ENCODE data around the gene VIPR2.

DNA sequence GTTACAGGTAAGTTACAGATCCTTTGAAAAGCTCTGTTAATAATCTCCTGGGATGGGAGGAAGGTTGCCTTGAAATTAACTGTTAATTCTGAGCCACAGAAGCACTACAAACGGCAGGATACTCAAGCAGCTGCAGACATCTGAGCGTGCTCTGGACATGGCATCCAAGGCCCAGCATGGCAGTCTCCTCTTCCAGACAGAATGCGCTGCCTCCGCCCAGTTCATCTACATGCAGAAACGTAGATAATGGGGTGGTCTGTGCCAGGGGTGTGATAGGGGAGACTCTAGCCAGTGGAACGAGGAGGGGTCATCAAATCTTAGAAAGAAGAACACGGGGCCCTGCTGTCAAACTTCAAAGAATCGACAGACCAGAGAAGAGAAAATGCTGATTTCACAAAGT, 13.8 kb downstream of the VIPR2 start:
- TF ChIP-seq, protein P1, sequence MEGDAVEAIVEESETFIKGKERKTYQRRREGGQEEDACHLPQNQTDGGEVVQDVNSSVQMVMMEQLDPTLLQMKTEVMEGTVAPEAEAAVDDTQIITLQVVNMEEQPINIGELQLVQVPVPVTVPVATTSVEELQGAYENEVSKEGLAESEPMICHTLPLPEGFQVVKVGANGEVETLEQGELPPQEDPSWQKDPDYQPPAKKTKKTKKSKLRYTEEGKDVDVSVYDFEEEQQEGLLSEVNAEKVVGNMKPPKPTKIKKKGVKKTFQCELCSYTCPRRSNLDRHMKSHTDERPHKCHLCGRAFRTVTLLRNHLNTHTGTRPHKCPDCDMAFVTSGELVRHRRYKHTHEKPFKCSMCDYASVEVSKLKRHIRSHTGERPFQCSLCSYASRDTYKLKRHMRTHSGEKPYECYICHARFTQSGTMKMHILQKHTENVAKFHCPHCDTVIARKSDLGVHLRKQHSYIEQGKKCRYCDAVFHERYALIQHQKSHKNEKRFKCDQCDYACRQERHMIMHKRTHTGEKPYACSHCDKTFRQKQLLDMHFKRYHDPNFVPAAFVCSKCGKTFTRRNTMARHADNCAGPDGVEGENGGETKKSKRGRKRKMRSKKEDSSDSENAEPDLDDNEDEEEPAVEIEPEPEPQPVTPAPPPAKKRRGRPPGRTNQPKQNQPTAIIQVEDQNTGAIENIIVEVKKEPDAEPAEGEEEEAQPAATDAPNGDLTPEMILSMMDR (IDR thresholded peaks at IDR 0.05; ENCODE audit: low read depth, low read length, poor library complexity, severe bottlenecking): no peak
- TF ChIP-seq EZH2phosphoT487 (IDR thresholded peaks at IDR 0.05; ENCODE audit: borderline replicate concordance, low read length): no peak
